NCI-H2196 (cell line): ENCODE results near the gene ARTN.

ENCODE experiments used
- DNase-seq: peaks from one replicate; lab custom pipeline; 2025; ENCODE audit not compliant: unreplicated experiment; lab: John Stamatoyannopoulos, UW

The ARTN gene

GRCh38 chr1:43933386-43934100 is at the start of gene ARTN:
ARTN (plus strand) TSS chr1:43933801; CDS start chr1:43935657, 1,856 bp downstream.
- no peak for DNase-seq

GRCh38 chr1:43885279-43885801 is 48.3 kb upstream of the ARTN start:
- DNase-seq: no peak

DNA sequence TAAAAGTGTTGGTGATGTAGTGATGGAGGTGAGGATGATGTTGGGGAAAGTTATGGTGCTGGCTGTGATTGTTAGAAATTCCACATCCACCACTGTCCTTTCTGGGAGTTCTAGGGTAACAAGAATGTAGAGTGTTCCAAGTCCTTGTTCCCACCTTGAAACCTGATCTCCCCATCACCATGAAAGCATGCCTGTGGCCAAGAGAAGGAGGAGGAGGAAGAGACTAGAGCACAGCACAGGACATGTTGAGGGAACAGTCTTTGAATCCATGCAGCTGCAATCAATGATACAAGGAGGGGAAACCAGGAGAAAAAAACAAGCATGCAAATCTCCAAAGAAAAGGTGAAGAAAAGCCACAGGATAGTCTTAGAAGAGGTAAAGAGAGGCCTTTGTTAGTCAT is 45.9 kb upstream of the ARTN start:
- no peak for DNase-seq

DNA sequence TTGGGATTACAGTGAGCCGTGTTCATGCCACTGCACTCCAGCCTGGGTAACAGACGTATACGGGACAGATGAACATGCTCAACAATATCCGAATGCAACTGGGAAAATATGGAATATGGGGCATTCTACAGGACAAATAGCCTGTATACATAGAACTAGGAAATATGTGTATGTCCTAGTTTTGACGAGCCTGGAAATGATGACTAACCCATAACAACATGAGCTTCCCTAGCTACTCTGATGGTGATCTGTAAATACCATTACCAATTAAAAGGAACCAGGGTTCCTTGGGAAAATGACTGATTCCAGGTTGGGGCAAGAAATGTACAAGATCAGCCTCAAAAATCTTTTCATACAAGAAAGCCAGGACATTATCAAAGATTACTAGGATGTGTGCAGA is 42.8 kb upstream of the ARTN start:
- no peak for DNase-seq

DNA sequence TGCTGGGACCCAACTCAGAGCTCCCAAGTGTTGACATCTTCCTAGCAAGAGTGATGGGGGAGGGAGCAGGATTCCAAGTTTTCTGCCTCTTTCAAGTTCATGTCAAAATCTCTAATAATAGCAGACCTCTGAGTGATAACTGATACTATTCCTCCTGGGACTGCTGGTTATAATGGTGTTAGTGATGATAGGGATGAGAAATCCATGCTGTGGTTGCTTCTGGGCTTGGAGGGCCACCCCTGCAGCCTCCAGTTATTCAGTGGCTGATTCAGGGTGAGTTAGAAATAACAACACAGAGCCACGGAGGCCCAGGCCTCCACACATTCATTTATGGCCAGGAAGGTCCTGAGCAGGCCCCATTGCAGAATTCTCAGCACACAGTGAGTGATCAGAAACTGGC is 40.6 kb upstream of the ARTN start:
- no peak for DNase-seq

- no peak for DNase-seq
Measured at GRCh38 chr1:43898981-43899380, 34.6 kb upstream of the ARTN start.

DNA sequence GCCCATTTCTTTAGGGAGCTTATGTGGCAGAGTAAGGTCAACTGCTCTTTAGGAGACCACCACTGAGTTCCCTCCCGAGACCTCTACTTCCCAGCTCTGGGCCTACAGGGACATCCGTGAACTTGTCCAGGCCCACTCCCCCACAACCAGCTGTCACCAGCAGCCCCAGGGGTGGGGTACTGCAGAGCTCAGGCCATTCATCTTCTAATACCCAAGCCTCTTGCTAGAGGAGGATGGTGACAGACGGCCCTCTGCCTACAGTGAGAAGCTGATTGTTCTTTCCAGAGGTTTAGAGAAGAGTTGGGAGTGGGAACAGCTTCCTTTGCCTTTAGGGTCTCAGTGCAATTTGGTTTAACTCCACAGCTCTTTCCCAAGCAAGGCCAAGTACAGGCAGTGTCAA is 33.2 kb upstream of the ARTN start:
- no peak for DNase-seq

GRCh38 chr1:43901196-43901961 is 32.2 kb upstream of the ARTN start:
- DNase-seq: peak; percentile 9

GRCh38 chr1:43902058-43902831 is 31.4 kb upstream of the ARTN start:
- DNase-seq: peak; percentile 68

GRCh38 chr1:43904660-43905551 is 28.7 kb upstream of the ARTN start:
- DNase-seq: no peak

DNA sequence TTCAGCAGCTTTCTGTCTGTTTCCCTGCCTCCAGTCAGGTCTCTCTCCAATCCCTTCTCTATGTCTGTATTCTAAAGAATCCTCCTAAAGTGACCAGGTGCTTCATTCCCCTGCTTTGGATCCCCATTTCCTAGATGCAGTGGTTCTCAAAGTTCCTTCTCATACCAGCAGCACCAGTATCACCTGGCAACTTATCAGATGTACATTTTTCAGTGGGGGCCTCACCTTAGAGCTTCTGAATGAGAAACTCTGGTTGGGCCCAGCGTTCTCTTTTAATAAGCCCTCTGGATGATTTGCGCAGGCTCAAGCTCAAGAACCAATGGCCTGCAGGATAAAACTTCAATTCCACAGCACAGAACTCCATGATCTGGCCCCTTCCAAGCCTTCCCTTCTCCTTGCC is 25.4 kb upstream of the ARTN start:
- DNase-seq: no peak

GRCh38 chr1:43908858-43909257 is 24.7 kb upstream of the ARTN start:
- no peak for DNase-seq

DNA sequence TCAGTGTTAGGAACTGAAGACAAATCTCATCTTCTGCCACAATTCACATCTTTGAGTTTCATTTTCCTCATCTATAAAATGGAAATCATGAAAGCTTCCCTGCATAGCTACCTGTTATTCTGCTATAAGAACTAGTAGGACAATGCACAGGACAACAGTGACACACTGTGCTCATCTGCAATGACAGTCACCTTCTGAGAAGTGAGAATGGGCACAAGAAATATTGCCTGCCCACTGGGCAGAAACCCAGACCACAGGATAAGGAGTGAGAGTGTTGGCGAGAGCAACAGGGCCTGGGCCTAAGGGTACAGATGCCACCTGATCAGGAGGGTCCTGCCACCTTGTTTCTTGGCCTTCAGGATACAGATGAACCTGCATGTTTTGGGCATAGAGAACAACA is 23.3 kb upstream of the ARTN start:
- no peak for DNase-seq

DNA sequence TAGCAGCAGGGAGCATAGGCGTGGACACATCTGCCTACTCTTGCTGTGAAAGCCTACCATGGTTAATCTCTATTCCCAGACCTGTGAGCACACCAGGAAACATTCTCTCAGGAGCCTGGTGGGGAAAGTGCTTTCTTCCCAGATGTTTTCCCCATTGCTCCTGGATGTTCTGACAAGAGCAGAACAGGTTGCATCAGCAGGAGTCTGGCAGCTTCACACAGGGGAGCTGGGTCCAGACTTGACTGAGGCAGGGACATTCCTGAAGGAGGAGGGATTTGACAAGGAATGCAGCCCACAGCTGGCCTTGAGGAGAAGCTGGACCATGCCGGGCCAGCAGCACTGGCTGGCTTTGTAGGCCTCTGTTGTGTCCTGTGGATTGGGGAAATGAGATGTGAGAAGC is 21.0 kb upstream of the ARTN start:
- no peak for DNase-seq

GRCh38 chr1:43913051-43913501 is 20.5 kb upstream of the ARTN start:
- no peak for DNase-seq

- DNase-seq: no peak
Measured at GRCh38 chr1:43913666-43914360, 19.8 kb upstream of the ARTN start.

- DNase-seq: no peak
Measured at GRCh38 chr1:43914576-43915525, 18.8 kb upstream of the ARTN start.

DNA sequence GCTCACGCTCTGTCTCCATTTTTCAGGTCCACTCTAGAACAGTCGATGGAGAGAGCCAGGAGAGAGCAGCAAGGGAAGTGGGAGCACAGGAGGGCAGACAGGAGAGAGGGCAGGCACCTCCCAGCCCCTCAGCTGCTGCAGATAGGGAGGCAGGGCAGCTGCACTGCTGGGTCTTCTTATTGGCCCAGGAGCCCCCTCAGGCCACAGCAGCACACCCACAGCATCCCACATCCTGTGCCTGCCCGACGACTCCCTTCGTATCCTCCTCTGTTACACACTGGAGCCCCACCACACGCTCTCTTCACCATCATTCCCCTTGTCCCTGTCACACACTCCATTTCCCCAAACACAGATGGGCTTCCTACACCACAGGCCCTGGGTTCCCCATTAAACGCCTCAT is 13.7 kb upstream of the ARTN start:
- no peak for DNase-seq

DNA sequence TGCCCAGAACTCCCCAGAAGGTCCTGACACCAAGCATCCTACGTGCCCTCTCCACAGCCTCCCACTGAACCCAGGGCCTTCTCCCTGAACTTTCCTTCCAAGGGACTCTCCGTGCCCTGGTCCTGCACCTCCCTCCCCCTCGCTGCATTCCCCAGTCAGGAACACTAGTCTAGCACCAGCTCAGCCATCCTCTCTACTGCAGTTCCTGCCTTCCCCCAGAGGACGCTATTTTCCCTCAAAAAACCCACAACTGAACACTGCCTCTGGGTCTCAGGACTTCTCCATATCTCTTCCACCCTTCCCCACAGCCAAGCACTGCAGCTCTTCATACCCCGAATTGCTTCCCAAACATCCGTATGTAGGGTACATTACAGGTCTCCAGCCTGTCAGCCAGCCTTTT is 12.6 kb upstream of the ARTN start:
- DNase-seq: no peak
